Skin of body (tissue), 2 donors: ENCODE measurements around the gene ADGRF5. TPM values are rescaled to one million over a fixed set of nuclear protein-coding genes. Genes with fewer than 3 reads are reported as not detected.
A peak's percentile ranks its signal among the peaks of the same experiment; 100 is the strongest.

Source experiments
- DNase-seq: peaks from one replicate; lab custom pipeline; 2025; lab: John Stamatoyannopoulos, UW
- total RNA-seq: library from RNA; depleted of rRNA; stranded (reverse); fragments of >200 nt; gene quantifications from one replicate; pipeline ENCODE4 v1.2.3, GENCODE V29; 2014

The ADGRF5 gene
- total RNA-seq, 1 donor from 2014 or later = 24.4 TPM

DNA sequence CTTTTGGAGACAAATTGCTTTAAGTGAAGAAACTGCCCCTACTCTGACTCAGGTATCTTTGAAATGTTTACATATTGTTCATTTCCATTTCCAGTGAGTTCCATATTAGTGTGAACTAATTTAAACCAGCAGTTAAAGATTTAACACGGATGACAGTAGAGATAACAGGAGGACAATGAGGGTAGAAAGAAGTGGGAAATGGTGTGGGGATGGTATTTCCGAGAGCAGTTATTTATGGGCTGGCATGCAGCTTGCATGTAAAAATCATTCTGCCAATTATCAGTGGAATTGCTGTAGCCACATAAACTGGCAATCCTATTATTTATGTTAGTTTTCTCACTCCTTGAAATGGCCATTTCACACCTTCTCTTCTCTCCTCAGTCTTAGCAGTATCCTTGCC, 8.6 kb upstream of the ADGRF5 start:
- no peak for DNase-seq

DNA sequence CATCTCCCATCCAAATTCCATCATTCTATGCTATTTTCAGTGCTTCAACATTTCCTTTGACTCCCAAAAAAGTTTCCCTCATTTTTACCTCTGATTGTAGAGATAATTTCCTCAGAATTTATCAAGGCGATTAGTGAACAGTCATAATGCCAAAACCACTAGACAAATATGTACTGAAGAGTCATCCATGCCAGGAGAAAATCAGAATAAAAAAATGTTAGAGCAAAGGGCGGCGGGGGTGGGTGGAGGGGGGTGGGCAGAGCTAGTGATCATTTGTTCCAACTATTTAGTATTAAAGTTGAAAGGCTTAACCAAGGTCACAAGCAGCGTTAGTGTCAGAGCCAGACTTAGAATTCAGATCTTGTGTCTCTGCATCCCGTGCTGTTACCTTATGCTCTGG, 5.3 kb upstream of the ADGRF5 start:
- no peak for DNase-seq

DNA sequence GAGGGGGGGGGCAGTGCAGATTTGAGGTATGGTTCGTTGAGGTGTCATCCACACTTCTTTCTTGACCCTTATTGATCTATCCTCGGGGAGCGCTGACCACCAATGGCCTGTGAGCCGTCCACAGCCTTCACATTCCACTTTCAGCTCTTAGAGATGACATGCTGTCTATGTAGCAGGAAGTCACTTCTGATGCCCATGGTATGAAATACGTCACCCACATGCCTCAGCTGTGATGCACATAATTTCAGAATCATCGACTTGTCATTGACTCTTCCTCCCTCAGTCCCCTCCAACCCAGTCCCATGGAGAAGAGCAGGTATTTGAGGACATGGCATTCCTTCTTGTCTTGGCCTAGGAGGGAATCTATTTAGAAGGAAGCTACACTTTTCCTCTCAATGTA, 4.7 kb upstream of the ADGRF5 start:
- no peak for DNase-seq

- DNase-seq = no peak
Measured at GRCh38 chr6:46925563-46926253, 4.0 kb upstream of the ADGRF5 start.

- DNase-seq = no peak
Measured at GRCh38 chr6:46923476-46923875, 1.7 kb upstream of the ADGRF5 start.

DNA sequence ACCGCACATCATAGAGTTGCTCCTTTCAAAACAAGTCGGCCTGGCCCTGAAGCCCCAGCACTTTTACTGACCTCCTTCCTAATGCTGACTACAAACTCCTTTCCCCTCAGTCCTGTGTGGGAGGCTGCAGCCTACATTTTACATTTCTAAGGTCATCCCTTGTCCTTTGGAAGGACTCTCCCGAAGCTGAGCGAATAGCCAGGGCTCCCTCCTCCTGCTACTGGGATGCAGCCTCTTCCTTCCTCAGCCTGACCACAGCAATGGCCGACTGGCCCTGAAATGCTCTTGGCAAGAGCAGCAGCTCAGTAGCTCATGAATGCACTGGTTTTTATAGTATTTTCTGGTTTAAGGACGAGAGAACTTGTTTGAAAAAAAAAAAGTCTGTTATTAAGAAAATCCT, 679 bp downstream of the ADGRF5 start:
- no peak for DNase-seq

- DNase-seq = no peak
Measured at GRCh38 chr6:46918806-46919205, 2.9 kb downstream of the ADGRF5 start.

DNA sequence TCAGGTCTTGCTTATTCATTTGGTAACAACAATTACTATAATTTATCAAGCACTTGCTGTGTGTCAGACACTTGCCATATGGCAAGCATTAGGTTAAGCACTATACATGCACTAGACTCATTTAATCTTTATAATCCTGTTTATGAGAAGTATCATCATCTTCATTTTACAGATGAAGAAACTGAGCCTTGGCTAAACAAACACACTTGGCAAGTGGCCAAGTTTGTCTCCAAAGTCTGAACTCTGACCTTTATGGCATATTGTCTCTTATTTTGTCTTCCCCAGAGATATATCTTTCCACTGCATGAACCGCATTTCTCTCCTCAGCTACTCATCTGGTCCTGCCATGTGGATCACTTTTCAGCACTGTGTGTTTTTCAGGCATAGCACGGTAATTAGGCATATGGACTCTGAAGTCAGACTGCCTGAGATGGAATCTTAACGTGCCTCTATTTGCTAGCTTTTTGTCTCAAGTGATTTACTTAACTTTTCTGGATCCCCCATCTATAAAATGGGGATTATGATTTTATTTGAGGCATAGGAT, 4.7 kb downstream of the ADGRF5 start:
- DNase-seq = no peak

DNA sequence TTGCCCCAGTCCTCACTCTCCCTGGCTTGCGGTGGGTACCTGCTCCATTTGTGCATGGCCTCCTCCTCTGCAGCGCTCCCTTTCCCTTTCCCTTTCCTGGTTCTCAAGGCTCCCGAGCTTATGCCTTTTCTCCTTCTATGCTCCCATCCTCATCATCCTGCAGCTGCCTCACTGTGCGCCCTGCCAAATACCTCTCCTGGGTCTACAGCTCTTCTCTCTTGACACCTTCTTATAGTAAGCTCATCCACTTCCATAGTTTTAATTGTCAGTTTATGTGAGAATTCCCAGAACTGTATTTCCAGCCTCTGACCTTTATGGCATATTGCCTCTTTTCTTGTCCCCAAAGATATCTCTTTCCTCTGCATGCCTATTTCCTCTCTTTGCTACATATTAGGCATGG, 5.9 kb downstream of the ADGRF5 start:
- DNase-seq = no peak

- no peak for DNase-seq
Measured at GRCh38 chr6:46915380-46915779, 6.4 kb downstream of the ADGRF5 start.

- DNase-seq = no peak
Measured at GRCh38 chr6:46914279-46914810, 7.4 kb downstream of the ADGRF5 start.

DNA sequence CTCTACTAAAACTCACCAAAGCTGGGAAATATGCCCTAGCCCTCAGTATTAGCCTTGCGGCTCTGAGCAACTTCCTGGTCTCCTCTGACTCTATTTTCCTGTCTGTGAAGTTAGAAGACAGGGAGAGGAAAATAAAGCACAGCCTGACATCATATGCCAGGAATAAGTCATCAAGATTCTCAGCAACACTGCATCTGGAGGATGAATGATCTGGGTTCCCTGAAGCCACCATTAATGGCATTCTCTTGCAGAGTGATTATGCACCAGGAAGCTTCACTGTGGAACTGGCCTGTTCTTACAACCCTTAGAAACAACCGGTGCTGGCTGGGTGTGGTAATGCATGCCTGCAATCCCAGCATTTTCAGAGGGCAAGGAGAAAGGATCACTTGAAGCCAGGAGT, 12.4 kb downstream of the ADGRF5 start:
- peak; percentile 29 for DNase-seq

DNA sequence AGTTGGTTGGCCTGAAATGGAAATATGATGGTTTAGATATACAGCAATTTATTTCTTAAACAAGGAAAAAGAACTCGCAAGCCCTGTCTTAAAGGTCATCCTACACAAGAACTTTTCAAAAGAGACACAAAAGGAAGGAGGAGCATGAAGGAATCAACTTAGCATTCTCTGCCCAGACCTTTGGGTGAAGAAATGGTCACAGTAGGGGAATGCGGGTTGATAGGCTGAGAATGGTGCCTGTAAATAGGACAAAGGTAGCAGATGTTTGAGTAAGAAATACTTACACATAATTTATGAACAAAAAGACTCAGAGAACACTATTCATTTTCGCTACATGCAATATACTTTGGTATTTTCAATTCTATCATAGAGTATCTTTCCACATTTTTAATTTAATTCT, 15.0 kb downstream of the ADGRF5 start:
- DNase-seq = no peak

GRCh38 chr6:46904117-46904516, 17.6 kb downstream of the ADGRF5 start:
- no peak for DNase-seq

- DNase-seq = no peak
Measured at GRCh38 chr6:46903175-46903574, 18.6 kb downstream of the ADGRF5 start.

GRCh38 chr6:46901882-46902314, 19.8 kb downstream of the ADGRF5 start:
- DNase-seq = peak; percentile 16

GRCh38 chr6:46900266-46900665, 21.5 kb downstream of the ADGRF5 start:
- DNase-seq = no peak

GRCh38 chr6:46899659-46900058, 22.1 kb downstream of the ADGRF5 start:
- DNase-seq = no peak

DNA sequence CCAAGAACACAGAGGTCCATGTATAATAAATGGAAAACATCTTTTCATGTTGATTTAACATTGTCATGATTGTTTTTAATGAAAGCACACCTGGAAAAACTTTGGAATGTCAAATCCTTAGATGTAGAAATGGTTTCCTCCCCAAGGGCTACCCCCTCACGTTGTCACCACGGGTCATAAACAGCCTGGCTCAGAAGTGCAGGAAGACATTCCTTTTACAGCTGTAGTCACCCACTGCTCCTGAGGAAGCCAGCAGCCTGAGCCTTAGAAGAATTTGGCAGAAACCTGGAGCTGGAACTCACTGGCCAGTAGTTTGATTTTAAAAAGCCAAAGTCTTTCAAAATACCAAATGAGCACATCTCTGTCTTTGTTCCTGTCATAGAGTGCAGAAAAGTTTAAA, 23.7 kb downstream of the ADGRF5 start:
- no peak for DNase-seq

DNA sequence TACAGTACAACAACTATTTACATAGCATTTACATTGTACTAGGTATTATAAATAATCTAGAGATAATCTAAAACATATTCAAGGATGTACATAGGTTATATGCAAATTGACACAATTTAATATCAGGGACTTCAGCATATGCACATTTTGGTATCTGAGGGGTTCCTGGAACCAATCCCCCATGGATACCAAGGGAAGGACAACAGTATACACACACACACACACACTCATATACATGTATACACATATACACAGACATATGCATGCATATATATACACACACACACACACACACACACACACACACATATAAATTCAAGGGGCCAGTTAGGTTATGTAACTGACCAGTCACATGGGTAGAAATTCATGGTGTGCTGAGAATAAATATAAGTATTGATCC, 24.9 kb downstream of the ADGRF5 start:
- DNase-seq = no peak

DNA sequence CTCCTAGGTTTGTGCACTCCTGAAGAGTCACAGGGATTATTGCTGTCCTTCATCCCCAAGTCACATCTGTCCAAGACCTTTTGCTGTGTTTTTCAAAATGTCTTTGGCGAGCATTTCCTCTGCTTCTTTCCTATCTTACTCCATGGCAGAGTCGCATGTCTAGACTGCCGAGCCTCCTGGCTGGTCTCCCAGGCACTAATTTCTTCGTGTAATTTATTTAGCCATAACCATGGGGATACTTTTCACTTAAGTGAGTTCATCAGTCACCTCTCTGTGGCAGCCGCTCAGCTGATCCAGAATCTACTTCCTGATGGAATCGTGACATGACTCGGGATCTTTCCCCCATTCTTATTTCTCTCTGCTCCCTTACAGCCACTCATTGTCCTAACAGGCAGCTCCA, 25.8 kb downstream of the ADGRF5 start:
- DNase-seq = no peak

DNA sequence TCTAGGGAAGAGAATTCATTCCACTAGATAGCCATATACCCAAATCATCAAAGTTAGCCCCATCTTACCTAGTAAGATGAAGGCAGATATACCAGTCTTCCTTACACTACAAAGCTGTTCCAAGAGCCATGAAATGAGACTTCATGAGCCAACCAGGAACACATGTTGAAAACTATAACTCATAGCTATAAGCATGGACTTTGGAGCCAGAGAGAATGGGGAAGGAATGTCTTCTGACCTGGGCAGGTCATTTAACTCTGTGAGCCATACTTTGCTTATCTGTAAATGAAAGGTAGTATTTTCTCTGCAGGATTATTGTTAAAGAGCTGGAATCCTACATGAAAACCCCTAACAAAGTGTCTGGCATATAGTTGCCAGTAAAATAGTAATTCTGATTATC, 27.3 kb downstream of the ADGRF5 start:
- no peak for DNase-seq

DNA sequence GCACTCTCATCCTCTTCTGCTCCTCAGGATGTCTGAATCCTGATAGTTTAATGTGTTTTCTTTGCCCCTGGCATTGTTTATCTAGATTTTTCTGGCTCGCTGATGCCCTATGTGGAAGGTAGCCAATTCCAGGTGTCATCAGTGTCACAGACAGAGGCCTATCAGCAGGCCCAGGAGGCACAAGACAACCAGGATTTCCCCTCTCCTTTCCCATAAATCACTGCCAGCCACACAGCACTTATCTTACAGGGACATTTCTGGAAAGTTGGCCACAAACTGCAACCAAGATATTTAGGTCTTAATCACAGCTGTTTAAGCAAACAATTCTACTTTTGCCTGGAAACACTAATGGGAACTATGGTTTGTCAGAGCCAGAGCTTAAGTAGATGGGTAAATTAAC, 28.1 kb downstream of the ADGRF5 start:
- DNase-seq = no peak
